Cardiac ventricle fibroblast (primary cell): ENCODE results near the gene EDNRA. TPM values are rescaled to one million over a fixed set of nuclear protein-coding genes. Genes with fewer than 3 reads are reported as not detected.

Source experiments
- total RNA-seq: library from RNA; depleted of rRNA; stranded (reverse); fragments of >200 nt; gene quantifications from 2 replicates; pipeline ENCODE4 v1.2.3, GENCODE V29; 2015

The EDNRA gene
- total RNA-seq, result 5.1 and 6.6 TPM in 2 replicates

GRCh38 chr4:147480891-147481576 lies at the start of gene EDNRA:
Gene EDNRA, plus strand, starts transcription at chr4:147481097. Its CDS starts 4,585 bp downstream, at chr4:147485682.

Other genes starting within 250 kb of the EDNRA start
- 20.8 and 23.7 TPM in 2 replicates for gene TMEM184C, start 136.3 kb downstream of the EDNRA start, total RNA-seq
- 5.3 and 6.3 TPM in 2 replicates for gene PRMT9, start 203.1 kb downstream of the EDNRA start, total RNA-seq